HPDE6-E6E7 (cell line): Measurements from ENCODE around the gene PSMD14.
"Not testable (repeated sequence)": the region's sequence is repeated elsewhere in the genome, so short reads cannot be mapped to it uniquely, and the experiment has no call there.

Experiments
- DNase-seq: peaks from one replicate; pipeline ENCODE4 v3.0.0; 2011; ENCODE audit warnings: missing footprints; ENCODE audit errors: extremely low spot score

Gene PSMD14

DNA sequence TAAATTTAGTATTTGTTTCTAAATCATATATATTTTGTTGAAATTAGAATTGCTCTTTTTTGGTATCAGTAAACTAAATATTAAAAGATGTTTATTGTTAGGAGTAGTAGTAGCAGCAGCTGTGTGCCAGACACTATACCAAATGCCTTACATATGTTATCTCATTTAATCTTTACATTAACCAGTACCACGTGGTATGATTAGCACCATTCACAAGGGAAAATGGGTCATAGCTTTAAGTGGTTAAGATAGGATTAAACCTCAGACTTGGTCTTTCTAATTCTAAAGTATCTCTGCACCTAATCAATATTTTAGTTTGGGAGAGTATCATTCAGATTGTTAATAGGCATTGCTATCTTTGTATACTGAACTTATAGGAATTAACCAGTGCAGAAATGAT lies 29.0 kb downstream of the PSMD14 start:
- DNase-seq = no peak

DNA sequence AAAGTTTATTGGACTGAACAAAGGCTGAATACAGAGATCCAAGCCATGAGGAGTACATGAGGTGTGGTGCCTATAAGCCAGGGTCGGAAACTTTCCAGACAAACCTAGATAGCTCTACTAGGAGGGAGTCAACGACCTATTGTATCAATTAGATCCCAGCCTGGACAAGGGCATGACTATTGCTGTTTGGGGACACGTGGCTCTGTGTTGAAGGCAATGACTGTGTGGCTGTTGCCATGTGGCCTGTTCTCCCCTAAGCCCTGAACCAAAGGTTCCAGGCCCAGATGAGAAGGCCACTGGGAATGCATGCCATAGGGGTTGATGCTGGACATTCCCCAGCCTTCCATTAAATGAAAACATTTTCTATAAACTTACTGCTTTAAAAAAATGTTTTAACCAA lies 31.3 kb downstream of the PSMD14 start:
- DNase-seq = not testable (repeated sequence)

DNA sequence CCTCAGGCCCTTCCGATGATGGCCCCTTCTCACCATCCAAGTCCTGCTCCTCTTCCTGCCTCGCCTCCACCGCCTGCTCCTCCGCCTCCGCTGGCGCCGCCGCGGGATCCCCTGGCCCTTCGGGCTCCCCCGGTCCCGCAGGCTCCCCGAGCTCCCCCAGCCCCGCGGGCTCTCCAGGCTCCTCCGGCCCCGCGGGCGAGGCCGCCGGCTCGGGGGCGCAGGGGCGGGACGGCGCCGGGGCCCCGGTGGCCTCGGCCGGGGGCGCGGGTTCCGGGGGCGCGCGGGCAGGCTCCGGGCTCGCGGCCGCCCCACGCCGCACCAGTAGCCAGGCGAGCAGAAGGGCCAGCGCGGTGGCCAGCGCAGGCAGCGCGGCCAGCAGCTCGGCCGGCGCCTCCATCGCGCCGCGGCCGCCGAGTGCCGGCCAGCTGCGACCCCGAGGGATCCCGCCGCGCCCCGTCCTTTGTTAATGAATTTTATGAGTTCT lies 32.7 kb downstream of the PSMD14 start:
- DNase-seq = not testable (repeated sequence)

DNA sequence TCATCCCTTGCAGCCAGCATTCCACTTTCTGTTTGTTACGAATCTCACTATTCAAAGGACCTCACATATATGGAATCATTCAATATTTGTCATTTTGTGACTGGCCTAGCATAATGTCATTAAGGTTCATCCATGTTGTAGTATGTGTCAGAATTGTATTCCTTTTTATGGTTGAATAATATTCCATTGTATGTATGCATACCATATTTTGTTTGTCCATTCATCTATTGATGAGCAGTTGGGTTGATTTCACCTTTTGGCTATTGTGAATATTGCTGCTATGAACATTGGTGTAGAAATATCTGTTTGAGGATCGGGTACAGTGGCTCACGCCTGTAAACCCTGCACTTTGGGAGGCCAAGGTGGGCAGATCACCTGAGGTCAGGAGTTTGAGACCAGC lies 35.0 kb downstream of the PSMD14 start:
- DNase-seq = no peak

DNA sequence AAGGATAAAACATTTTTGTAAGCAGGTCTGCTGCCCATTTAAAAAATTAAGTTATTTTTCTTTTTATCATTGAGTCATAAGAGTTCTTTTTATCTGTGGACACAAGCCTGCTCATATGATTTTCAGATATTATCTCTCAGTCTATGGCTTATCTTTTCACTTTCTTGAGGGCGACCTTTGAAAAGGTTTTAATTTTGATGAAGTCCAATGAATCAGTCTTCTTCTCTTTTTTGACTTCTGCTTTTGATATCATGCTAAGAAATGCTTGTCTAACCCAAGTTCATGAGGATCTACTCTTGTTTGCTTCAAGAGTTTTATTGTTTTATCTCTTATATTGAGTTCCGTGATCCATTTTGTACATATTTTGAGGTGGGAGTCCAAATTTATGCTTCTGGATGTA lies 36.5 kb downstream of the PSMD14 start:
- DNase-seq = no peak

DNA sequence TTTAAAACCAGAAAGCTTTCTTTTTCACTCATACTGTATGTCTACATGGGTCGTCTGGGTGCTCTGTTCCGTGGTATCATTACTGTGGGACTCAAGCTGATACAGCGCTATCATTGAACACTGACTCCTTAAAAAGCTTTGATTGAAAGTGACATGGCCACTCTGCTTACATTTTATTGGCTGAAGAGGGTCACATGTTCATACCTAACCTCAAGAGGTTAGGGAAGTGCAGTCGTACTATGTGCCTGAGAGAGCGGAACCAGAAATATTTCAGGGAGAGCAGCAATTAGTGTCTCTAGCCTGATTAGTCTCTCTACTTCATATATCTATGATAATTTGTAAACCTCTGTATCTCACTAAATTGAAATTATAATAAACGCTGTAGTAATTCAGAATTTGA lies 43.5 kb downstream of the PSMD14 start:
- DNase-seq = no peak

DNA sequence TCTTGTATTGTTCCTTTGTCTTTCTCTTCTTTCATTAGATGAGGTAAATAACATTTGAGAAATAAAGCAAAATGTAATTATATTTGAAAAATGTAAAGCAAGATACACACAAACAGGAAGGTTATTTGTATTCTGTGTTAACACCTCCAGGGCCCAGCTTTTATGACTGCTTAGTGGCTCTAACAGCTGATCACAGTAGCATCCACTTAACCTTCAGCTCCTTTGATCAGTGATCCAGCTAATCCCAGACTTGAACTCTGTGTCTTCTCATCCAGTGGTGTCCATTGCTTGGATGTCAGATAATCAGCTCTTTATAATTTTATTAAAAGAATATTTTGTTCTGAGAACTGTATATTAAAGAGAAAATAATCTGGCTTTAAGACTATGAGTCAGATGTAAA lies 44.5 kb downstream of the PSMD14 start:
- DNase-seq = no peak

DNA sequence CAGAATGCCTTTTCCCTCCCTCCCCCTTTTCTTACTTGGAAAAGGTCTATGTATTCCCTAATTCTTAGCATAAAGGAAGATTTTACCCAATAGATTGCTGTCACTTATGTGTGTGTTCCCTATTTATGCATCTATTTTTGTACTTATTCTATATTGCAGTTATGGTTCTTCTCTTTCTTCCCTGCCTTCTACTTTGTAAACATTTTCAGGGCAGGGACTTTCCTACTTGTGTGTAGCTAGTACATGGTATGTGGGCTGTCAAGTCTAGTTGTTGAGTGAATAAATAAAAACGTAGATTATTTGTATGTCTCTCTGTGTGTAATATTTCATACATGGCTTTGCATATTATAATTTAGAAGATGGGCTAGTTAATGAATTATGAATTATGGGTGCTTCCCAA lies 45.3 kb downstream of the PSMD14 start:
- no peak for DNase-seq

DNA sequence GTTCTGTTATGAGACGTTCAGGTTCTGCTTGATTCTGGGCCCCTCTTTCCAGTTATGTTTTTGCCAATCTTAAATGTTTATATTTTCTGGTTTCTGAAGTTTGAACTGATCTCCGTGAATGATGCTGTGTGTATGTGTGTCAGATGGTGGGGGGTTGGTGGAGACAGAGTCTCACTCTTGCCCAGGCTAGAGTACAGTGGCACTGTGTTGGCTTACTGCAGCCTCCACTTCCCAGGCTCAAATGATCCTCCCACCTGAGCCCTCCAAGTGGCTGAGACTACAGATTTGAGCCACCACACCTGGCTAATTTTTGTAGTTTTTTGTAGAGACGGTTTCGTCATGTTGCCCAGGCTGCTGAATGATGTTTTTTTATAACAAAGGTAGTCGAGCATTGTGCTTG lies 45.9 kb downstream of the PSMD14 start:
- no peak for DNase-seq

DNA sequence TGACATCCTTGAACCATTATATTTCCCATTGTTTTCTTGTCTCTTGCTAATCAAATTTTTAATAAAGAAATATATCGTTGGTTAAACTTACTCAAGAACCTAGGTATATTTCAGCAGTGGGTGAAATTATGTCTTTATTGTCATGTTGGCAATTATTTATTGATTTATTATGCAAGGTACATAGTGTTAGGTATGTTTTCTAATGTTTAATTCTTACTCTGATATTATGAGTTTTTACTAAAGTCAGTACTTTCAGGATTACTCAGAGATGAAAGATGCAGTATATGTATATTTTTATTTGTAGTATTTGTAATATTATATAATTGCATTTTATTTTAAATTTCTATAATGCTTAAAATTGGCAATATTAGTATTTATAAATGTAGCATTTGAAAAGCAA lies 46.9 kb downstream of the PSMD14 start:
- DNase-seq = no peak

DNA sequence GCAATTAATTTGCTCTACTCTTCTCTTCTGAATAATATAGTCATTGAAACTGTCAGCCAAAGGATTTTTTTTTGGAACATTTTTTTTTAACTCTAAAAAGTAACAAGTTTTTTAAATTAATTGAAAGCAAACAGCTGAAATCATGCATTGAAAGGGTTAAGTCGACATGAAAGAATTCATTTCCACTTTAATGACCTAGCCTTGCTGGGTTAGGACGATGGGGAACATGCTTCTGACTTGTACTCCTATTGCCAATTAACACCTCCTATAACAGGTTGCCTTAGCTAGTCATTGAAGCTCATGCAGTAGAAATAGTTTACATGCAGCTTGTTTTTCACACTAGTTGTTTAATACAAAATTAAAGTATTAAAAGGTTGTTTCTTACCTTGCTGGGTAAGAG lies 47.8 kb downstream of the PSMD14 start:
- no peak for DNase-seq

DNA sequence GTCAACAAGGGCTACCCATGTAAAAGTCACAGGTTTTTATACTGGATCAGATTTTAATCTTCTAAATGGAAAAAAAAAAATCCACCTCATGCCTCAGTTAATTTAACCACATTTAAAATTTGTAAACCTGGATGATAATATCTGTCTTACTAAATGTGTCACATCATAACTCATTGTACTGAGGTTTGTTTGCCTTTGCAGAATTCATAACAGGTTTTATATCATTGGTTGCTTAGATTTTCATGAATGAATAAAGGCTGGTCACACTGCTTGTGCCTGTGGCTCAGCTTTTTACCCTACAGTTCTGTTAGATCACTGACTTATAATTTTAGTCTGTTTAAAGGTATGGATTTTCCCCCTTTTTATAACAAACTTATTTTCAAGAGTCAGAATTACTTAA lies 48.9 kb downstream of the PSMD14 start:
- no peak for DNase-seq

DNA sequence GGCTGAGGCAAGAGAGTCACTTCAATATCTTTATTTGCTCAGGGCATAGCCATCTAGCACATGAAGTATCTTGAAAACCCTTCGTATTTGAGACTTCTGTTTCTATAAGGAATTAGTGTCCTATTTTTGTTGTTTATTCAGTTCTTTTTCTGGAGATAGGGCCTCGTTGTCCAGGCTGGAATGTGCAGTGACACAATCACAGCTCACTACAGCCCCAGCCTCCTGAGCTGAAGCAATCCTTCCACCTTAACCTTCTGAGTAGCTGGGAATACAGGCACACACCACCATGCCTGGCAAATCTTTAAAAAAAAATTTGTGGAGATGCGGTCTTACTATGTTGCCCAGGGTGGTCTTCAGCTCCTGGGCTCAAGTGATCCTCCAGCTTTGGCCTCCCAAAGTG lies 50.6 kb downstream of the PSMD14 start:
- DNase-seq = no peak

DNA sequence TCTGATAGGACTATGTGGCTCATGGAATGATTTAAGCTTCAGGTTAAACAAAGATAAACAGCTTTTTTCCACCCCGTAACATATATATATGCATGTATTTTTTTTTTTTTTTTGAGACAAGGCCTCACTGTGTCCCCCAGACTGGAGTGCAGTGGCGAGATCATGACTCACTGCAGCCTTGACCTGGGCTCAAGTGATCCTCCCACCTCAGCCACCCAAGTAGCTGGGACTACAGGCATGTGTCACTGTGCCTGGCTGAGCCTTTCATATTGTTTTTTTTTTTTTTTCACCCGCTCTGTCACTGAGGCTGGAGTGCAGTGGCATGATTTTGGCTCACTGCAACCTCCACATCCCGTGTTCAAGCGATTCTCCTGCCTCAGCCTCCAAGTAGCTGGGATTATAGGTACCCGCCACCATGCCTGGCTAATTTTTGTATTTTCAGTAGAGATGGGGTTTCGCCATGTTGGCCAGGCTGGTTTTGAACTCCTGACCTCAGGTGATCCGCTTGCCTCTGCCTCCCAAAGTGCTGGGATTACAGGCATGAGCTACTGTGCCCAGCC lies 52.0 kb downstream of the PSMD14 start:
- not testable (repeated sequence) for DNase-seq

DNA sequence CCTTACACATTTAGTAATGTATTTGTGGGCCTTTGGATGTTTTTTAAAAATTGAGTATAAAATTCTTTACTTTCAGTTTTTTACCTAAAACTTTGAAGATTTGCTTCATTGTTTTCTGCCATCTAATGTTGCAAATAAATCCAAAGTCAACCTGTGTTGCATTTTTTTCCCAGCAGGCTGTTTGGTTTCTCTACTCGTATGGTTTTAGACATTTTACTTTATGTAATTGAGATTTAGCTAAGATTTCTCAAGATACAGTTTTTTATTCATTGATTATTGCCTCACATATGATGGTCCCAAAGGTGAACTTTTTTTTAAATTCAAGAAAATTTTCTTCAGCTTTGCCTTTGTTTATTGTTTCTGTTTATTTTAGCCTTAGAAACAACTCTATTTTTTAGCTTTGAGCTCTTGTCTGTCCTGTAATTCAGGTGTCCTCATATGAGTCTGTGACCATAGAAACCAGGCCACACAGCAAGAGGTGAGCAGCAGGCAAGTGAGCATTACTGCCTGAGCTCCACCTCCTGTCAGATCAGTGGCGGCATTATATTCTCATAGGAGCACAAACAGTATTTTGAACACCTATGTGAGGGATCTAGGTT lies 54.4 kb downstream of the PSMD14 start:
- DNase-seq = no peak

DNA sequence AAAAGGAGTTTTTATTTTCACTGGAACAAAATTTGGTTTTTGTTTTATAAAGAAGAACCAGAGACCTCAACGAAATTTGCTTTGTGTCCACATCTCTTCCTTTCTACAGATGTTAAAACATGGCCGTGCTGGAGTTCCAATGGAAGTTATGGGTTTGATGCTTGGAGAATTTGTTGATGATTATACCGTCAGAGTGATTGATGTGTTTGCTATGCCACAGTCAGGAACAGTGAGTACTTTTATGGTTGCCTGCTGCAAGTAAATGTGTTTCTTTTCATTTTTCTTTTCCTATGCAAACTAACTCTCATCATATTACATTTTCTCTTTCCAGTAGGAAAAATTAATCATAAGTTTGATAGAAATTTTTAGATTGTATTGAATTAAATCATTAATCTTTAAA lies 59.5 kb downstream of the PSMD14 start:
- no peak for DNase-seq

DNA sequence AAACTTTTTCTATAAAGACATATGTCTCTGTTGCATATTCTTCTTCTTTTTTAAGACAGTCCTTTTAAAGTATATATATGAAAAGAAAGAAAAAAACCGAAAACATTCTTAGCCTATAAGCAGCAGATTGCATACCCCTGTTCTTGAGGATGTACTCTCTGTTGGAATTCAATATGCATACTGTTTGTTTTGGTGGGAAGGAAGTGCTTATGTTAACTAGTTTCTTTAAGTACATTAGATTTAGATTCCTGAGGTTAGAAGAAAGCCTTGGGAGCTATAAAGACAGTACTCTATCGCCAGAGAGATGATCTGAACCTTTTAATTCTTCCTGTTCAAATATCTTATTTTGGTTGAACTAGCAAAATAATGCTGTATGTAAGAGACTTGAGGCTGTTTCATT lies 61.1 kb downstream of the PSMD14 start:
- no peak for DNase-seq

DNA sequence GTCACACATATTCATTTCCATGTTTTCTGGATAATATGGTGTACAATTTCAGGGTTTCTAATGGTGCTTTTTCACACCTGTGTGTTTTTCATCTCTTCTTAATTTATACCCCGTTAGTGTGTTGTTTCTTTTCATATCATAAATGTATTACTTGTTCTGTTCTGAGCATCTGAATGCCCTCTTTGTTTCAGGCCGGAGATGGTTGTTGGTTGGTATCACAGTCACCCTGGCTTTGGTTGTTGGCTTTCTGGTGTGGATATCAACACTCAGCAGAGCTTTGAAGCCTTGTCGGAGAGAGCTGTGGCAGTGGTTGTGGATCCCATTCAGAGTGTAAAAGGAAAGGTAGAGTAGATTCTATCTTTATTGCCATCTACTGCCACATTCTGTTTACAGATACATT lies 62.8 kb downstream of the PSMD14 start:
- DNase-seq = no peak

DNA sequence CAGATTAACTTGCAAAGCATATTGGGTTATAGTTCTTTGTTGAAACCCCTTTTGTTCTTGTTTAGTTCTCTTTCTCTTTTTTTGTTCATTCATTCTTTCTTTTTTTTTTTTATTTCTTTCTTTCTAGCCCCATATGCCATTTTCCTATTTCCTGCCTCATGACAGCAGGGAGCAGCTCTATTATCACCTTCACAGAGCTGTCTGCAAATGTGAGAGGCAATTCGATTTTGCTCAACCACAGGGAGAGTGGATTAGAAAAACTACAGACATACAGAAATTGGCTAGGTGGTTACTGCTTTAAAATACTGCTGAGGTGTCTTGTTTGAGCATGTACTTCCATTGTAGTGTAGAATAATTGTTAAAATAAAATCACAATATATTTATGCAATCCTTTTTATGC lies 63.6 kb downstream of the PSMD14 start:
- no peak for DNase-seq

DNA sequence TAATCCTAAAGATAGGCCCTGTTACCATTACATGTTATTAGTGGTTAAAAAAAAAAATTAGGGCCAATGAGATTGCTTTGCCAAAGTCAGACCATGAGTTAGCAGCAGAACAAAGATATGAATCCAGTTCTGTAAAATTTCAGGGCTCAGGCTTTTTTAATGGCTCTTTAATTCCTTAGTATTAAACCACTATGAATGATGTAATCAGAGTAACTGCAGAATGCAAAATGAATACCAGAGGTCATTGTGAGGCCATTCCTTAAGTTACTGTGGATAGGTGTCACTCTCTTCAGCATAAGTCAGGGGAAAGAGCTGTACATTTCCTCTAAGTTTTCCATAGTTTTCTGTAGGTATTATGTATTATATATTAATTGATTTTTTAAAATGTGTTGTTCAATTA lies 65.7 kb downstream of the PSMD14 start:
- DNase-seq = no peak

DNA sequence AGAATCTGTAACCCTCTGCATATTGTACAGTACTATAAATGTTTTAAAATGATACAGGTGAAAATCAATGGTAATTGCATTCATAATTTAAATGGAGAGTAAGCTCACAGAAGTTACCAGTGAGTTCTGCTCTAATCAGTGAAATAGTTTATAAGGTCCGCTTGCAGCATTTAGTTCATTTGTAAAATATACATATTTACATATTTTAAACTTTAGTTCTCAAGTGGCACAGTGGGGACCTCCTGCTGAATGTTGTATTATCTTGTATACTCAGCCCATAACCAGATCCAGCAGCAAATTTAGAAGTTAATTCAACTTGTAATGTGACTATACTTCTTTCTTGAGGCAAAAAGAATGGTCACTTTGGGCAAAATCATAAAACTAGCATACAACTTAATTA lies 66.2 kb downstream of the PSMD14 start:
- DNase-seq = no peak

DNA sequence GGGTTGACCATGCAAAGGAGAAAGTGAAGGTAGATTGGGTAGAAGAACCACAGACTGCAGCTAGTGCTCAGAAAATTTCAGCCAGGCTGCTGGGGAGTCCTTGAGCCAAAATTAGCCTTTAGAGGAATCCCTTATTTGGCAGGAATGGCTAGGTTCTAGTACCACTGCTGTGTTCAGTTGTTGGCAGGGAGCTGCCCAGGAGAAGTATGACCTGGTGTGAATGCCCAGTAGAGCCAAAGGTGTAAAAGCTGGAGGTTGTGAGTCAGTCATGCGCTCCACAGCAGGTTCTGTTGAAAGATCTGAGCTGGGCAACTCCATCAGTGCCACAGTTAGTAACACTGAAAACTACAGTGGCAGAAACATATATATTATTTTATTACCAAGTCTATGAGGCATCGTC lies 71.5 kb downstream of the PSMD14 start:
- DNase-seq = no peak

DNA sequence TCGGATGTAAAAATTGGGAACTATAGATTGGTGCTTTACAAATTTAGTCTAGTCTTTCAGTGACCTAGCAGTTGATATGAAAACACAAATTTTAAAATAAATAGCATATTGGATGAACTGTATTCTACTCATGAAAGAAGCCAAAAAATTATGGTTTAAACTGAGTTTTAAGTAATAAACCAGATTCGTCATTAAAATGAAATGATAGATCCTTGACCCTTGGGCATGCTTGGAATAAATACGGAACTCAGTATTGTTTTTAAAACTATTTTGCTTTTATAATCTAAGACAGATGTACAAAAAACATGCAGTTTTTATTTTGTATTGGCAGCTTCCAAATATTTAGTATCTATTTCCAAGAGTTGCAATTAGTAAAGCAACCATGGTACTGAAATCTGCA lies 73.3 kb downstream of the PSMD14 start:
- DNase-seq = no peak

DNA sequence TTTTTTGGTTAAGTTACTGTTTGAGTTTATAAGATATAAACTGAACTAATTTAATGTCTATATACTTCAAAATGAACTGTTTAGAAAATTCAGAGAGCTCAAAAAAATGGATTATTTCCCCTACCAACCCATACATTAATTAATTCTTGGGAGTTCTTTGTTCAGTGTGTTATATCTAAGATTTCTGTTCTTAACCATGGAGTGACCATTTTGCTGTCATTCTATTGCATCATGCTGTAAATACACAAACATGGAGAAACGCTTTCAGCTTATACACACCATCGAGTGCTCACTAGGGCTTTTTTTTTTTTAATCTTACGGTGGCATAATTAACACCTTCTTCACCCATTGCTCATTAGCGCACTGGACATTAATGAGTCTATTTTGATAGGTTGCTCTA lies 74.5 kb downstream of the PSMD14 start:
- DNase-seq = no peak
